Activated T-cell treated with anti-CD3 and anti-CD28 coated beads for 48 hours (primary cell): ENCODE measurements around the gene ZIC4.

Source experiments
- DNase-seq: peaks from one replicate; pipeline ENCODE4 v3.0.0-alpha.2; 2020; ENCODE audit warnings: low read depth

The ZIC4 gene

DNA sequence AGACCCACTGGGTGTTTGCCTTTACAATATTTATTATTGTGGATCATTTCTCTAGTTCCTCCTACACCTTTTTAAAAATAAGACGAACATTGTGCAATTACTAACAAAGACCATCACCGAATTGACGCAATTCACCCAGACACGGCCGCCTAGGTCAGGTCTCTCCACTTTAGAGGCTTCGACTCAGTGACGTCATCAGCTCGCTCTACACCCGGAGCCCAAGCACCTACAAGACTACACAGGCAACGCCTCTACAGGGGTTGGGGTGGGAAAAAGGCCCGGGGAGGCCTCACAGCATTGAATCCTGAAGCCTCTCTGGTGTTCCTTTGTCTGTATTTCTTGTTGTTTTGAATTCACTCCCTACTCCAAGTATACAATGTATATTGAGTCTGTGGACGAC, 16.6 kb downstream of the ZIC4 start:
- no peak for DNase-seq

DNA sequence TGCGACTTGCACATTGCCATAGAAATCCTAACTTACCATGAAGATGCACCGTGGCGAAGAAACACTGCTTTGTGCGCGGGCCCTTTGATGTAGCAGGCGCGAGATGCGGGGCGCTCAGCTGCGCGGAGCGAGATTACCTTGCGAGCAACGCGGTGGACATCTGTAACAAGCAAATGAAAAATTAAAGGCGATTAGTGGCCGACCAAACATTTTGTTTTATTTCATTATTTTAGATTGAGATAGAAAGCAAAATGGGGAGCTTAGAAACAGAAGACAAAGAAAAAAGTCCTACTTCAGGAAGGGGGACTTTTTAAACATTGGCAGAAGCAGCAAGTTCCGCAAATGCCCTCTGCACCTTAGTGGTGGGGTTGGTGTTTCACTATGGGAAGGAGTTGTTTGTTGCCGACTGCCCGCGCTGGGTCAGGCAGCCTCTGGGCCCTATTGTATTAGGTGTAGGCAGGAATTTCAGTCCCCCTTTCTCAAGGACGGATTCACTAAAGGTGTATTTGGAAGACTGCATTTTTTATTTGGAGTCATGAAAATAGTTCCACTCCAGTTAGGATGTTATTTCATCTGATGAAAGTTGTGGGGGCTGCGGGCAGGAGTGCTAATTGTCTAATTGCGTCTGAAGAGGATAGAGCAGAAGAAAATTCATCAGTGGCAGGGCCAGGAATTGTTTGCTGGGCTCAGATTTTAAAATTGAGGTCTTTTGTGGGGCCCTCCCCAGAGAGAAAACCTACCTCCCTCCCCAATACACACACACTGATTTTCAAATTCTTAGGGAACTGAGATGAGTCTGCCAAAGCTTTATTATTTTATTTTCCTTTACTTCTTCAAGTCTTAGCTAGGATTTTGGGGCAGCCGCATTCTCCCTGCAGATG, 17.4 kb downstream of the ZIC4 start:
- DNase-seq, result no peak

DNA sequence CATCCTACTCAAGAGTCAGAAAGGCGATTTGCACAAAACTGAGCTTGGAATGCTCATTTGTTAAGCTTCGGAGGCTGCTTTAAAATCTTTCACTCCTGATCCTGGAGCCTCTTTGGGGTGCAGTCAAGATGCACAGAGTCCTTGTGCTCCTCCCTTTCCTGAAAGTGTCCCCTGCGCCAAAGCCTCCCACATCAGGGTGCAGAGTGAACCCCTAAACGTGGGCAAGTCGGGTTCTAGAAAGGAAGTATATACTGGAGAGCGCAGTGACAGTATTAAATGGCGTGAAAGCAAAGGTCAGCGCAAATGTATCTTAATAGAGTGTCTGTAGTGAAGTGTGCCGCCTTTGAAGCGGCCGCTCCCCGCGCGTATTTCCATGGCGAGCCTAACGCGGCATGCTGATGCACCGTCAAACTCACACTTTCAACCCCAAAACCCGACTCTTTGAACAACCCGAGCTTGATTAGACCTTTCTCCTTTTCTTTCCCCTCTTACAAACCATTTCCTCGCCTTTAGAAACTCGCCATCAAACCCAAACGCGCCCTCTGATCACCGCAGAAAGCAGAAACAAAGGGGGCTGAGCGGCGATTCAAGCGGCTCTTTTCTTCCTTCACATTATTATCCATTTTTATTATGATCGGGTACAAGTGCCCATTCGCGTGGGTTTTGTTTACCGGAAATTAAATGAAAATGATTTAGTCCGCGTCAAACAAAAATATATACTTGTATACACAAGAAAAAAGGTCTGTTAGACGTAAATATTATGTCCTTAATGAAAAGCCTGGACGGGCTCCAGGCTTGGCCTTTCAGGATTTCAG, 18.3 kb downstream of the ZIC4 start:
- DNase-seq, result no peak

DNA sequence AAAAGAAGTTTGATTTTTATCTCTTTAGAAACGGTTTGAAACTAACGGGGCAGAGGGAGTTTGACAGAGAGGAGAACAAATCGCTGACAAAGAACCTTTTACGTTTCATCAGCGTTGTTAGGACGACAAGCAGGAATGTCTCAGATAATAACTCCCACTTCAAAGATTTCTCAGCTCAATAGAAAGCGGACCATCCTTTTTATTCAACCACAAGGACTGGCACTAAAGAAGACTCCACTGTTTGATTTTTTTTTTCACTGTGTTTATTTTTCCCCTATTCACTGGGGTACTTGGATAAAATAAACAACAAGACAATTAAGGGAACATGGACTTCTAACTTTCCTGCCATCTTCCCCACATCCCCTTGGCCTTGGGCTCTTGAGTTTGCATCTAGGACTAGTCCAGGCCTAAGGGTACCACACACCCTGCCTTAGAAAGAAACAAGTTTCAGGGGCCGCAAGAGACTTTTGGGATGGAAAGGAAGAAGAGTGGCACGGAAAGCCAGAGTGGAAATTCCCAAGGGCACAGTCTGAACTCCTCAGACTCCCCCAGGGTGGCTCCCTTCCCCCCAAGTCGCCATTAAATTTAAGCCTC, 19.0 kb downstream of the ZIC4 start:
- no peak for DNase-seq

DNA sequence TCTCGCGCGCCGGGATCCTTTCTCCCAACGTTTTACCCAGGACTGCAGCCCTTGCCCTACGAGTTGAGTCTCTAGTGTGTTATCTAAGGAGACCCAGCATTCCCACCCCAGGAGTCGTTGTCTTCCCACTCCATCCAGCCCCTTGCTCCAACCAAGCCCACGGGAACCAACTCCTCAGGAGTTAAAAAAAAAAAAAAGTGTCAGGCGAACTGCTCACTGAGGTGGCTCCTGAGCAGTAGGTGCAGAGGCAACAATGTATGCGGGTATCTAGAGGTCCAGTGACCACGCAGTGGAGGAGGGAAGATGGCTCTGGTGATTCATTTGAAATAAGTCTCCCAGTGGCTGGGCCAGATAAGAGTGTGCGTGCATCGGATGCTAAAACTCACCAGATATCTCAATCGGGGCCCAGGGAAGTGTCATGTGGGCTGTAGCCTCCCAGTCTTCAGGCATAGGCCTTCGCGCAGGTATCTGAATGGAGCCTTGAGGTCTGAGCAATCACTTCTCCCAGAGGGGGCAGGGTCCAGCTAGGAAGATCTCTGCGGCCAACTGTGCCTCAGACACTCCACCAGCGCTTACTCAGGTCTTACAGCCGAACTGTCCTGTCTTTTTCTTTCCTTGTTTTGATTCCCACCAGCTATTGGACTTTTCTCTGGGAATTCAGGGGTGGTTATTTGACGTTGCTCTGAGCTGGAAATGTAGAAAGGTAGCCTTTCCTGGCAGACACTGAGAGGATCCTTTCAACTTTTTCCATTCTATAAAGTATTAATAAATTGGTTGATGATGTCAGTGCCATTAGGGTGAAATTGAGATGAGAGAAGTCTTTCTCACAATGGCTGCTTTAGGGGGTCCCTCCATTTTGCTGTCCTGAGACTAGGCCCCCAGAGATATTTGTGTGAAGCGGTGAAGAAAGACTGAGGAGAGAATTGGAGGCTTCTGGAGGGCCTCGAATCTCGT, 21.0 kb downstream of the ZIC4 start:
- no peak for DNase-seq

DNA sequence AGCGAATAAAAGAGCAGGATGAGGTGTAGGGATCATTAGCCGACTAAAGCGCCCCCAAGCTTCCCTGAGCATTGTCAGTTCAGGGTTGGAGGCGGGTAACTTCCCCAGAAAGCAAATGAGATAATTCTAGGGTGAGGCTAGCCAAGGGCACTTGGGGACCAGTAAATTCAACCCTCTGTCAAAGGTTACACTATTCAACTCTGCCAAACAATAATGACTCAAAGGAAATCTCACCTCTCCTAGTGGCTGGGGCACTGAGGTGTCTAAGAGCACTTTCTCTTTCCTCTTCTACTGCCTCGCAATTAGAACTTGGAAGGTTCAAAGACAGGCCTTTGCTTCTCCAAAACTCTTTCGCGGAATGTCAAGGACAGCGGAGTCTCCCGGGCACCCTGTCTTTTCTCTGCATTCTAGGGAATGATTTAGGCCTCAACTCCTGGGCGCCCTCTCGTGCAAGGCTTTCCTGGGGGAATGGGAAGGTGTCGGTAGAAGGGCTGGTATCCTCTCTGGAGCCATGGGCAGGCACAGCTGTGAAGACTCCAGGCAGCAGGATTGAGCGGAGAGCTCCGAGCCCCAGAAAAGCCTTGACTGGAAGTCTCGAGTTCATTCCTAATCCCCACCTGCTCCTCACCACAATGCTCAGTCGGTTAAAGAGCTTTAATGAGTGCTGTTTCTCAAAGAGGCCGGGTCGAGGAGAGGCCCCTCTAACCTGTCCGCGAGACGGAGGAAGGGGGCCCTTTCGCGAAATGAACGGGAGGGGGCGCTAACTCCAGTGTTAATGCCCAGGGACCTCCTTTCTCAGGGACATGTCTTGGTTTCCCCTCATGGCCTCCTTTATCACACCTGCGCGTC, 21.9 kb downstream of the ZIC4 start:
- DNase-seq, result no peak

DNA sequence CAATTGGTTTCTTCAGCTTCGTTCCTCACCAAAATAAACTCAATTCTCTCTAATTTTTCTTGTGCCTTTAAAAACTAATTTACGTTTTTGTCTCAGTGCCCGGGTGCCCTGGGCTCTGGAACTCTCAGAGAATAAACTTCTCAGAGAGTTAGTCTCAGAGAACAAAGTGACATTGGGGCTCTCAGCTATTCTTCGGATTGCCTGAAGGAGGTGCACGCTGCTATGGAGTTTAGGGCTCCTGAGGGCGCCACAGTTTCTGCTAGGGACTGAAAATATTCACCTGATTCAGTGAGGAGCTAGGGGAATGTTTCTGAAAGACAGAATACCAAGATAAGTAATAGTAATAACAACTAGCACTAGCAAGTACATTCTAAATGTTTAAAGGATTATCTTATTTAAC, 22.7 kb downstream of the ZIC4 start:
- DNase-seq, result no peak

DNA sequence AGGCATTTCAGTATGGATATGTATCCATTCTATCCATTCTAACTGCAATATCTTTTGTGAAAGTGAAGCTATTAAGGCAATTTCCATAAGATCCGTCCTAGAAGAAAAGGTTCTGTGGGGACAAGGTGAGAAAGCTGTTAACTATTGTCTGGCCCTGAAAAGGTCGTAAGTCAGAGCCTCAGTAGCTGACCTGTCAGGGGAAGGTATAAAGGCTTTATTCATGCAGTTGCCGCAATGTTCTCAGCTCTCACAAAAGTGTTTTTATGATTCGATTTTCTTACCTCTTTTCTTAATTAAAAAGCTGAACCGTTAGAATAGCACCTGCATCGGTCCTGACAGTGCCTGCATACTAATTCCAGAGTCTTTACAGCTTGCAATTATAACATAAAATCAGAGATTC, 24.7 kb downstream of the ZIC4 start:
- DNase-seq, result no peak

DNA sequence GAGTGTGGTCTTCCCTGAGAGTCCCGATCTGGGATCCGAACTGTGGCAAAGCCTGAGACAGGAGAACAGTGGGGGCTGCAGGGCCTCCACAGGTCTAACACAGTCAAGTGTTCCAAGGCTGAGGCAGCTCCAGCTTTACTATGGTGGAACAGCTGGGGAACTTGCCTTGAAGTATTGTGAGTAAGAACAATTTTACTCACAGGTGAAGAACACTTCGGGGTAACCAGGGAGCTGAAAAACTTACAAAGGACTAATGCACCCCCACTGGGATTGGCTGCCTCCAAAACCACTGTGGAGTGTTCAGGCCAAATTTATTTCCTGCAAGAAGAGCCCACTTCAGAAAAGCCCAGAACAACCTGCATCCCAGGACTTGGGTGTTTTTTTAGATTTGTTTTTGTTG, 25.4 kb downstream of the ZIC4 start:
- DNase-seq, result no peak

DNA sequence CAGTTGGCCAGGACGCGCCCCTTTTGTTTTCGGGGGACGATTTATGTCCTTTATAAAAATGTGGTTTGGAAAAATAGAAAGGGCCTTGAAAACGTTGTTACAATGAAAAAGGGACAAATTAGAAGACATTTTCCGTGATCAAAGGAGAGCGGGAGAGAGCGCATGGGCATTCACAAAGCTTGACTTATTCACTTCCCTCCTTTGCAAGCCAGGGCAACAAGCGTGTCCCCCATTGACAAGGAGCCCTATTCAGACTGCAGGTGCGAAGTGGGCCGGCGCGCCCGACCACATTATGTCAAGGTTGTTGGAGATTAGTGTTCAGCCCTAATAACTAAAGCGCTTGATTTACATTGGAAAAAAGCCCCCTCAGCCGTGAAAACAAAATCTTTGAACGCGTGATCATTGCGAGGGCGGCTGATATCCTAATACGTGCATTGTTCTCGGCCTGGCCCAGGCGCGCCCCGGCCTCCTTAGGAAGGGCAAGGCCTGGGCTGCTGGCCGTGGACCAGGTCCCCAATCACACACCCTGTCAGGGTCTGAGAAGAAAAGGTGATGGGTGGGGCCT, 25.9 kb downstream of the ZIC4 start:
- DNase-seq, result no peak

DNA sequence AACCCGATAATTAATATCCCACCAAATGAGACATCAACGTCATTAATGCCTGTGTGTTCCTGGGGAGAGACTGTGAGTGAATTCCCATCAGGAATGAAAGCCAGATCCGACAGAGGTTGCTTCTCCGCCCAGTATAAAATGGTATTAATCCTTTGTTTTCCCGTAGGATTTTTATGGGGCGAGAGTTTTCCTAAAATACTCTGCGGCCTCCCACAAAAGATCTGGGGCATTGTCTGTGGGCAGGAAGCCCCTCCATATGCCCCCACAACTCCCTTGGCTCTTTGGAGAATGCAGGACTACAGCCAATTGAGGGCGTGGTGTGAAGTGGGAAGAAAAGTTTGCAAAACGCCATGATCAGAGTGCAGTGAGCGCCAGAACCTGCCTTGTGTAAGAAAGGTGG, 26.7 kb downstream of the ZIC4 start:
- no peak for DNase-seq

DNA sequence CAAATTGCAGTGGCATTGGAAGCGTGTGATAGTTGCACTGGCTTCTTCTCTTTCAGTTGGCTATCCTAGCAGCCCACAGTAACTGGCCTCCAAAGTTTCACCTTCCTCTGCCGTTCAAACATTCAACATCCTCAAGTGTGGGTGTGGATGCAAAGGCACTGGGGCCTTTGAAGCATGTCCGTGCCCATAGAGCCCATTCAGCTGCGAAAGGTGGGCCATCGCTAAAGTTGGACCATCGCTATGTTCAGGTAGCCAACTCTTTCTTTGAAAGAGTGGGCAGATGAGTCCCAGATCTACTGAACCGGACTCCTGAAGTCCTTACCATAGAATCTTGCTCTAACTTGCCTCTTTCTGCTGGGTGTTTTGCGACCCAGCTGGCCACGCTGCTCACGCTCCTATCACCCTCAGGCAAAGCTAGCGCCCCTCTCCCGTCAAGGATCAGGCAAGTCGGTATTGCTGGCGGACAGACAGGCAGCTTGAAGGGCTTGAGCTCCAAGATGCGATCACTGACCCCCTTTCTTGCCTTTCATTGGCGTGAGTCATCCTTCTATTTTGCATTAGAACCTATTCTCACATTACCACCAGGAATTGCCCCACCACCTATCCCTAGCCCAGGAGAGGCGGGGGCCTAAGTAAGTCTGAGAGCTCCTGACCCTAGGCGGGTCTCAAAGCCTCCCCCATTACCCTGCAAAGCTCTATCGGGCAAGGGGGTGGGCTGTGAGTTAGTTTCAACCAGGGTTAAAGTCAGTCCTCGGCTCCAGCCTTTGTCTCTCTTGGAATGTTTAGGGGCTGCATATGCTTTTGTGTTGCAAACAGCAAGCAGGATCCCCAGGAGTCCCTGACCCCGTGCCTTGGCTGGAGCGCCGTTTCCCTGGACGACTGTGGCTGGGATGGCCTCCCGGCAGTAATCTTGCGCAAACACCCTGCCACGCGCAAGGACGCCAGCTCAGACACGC, 28.7 kb downstream of the ZIC4 start:
- no peak for DNase-seq

DNA sequence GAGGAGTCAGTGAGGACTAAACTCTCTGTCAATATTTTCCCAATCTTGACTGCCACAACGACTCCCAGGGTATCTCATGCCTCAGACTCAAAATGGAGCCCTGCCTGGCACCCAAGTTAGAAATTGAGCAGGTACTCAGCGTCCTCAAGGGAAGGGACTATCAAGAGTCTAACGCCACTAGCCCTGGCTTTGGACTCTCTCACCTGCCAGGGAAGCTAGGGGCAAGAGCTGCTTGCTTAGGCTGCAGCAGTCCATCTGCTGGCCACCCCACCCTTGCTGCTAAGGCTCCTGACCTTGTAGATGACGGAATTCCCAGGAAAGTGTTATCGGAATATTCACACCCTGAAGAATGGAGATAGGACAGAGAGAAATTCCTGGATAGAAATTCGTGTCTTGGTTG, 33.0 kb downstream of the ZIC4 start:
- no peak for DNase-seq

DNA sequence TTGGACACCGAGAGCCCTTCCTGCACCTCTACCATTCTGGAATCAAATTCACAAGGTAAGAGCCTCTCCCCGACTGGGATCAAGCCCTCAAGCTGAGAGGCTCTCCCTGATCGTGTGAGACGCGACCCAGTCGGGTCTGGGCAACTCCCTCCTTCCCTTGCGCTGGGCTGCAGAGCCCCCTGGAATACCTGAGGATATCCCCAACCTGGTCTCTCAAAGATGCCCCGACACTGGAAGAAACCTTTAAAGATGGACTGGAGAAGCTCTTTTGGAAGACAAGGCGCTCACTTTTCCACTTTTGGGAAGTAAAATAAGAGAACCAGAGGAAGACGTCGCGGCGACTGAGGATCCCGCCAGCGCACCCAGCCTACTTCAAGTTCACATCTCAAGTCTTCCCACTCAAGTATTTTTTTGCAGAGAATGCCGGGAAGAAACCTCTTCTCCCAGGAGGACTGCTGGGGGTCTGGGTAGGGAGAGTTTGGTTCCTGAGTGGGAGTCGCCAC, 33.8 kb downstream of the ZIC4 start:
- no peak for DNase-seq

DNA sequence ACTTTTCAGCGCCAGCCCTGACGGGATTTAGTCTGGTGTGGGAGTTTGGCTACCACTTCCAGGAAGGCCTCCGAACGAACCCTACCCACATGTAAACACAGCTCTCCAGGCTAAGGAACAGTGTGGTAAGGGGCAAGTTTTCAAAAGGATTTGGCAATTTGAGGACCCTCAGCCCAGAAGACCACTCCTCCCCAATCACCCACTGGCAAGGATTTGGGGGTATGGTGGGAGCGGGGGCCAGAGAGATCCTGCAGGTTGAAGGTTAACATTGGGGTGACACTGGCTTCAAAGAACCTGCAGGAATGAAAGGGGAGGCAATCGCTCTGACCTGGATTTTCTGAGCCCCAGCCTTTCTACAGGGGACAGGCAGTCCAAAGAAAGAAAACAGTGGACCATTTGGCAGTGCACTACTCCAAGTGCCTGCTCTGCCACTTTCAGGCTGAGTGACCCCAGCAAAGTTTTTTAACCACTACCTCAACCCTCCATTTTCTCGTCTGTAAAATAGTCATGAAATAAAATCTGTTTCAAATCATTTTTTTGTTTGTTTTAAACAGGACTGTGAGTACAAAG, 34.5 kb downstream of the ZIC4 start:
- no peak for DNase-seq

DNA sequence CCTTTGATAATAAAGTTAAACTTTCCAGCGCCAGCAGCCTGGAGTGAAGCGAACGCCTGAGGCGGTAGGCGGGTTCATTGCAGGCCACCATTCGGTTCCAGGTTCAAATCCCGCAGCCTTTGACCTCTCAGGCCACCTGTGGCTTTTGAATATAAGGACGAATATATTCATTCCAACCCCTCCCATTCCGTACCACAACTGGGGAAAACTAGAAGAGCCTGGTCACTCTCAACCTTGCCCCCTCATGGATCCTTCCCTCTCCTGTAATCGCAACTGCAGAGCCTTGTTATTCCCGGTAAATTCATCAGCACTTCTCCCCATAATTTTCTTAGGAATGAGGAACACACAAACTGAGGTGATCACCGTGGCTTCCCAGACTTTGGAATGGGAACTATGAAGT, 35.2 kb downstream of the ZIC4 start:
- DNase-seq, result no peak

DNA sequence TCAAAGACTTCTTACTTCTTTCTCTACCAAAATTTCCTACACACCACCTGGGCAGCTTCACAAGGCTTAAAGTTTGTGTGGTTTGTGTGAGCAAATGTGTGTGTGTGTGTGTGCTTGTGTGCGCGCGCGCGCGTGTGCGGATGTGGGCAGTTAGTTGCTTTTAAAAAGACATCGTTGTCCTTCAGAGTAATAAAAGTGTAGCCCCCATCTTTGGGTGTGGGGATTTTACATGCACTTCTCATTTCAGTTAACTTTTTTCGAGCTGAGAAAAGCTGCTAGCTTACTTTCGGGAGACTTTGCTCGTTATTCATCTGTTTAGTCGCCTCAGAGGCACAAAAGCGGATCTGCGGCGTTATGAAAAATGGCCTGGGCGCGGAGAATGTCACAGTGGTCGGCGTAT, 36.0 kb downstream of the ZIC4 start:
- DNase-seq, result no peak

DNA sequence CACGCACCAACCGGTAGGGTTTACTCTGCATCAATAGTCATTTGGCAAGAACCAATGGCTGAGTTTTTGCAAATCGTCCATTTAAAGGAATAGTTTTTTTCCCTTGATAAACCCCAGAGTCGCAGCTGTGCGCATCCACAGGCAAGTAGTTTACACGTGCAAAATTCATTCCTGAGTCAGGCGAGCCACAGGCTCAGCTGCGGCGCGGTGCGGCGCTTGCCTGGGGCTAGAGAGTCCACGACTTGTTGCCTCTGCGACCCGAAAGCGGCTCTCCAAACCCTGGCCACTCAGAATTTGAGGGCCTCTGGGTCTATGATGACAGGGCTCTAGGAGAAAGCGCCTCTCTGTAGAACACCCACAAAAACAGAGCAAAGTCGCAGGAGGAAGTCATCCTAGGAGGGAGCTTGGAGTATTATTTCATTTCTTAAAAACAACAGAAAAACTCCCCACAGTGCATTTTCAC, 36.7 kb downstream of the ZIC4 start:
- no peak for DNase-seq

DNA sequence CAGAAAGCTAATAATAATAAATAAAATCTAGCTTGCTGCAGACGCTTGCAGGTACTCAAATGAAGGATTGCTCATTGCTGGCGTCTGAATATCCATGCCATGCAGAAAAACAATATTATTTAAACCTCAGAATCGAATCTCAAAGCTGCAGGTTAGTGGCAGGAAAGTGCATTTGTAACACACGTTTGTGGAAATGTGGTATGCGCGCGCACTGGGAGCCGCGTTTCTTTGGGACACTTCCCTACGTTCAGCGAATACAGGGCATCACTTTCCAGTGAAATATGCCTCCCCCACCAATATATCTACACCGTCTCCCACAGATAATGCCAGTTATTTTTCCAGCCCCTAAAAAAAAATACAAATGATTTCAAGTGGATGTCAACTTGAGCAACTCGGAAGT, 37.1 kb downstream of the ZIC4 start:
- DNase-seq, result no peak
